Epithelial cell of proximal tubule (primary cell): Measurements from ENCODE around the gene SPINK2. TPM values are rescaled to one million over a fixed set of nuclear protein-coding genes. Genes with fewer than 3 reads are reported as not detected.
A peak's percentile ranks its signal among the peaks of the same experiment; 100 is the strongest.

Experiments
- DNase-seq: peaks from one replicate; pipeline ENCODE4 v3.0.0-alpha.2; 2011; ENCODE audit warnings: low read depth
- H3K4me3 ChIP-seq: 2 replicates; pipeline ENCODE4 v1.5.1; 2011; ENCODE audit warnings: low read depth, mild to moderate bottlenecking, low read length
- total RNA-seq: library from RNA; depleted of rRNA; stranded (reverse); fragments of >200 nt; gene quantifications from 2 replicates; pipeline ENCODE4 v1.2.3, GENCODE V29; 2015
- TF ChIP-seq, protein P1 (sequence below): conservative IDR thresholded peaks from 2 replicates; pipeline ENCODE4 v1.5.1; 2012; ENCODE audit warnings: low read depth, mild to moderate bottlenecking, low read length

SPINK2 gene
- total RNA-seq, 1 donor from 2014 or later = not detected

DNA sequence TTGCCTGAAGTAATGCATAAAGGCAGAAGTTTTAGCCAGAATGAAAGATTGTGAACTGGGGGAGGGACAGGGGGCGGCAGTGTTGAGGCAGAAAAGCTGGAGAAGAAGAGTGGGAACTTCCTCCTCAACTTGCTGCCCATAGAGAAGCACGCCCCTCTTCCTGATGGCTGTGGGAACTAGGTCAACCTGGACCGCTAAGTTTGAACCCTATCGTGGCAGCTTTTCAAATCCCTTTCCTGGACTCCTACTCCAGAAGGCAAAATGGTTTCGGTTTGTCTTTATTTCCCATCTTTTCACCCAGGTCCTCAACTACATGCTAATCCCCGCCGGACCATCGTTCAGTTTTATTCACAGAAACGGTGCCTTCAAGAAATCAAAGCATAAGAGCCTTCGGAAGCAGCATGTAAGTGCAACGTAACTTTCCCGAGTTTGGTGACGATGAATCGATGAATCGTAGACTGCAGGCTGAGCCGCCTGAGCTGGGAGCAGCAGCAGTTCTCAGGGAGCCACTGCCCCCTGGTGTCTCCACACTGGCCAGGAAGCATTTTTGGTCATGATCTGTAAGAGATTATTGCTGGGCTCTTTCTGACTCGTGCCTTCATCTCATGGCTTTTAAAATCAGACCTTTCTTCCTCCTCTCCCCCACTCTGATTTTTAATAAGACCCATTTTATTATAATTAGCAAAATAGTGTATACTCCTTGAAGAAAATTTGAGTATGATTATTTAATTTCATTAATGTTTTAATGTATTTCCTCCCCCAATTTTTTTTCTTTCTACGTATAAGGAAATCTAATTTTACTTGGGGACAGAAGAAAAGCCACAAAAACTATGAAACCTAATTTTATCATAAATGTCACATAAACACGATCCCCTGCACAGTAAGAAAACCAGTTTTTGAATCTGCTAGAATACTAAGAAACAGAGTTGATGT, 21.4 kb downstream of the SPINK2 start:
- TF ChIP-seq, protein P1, sequence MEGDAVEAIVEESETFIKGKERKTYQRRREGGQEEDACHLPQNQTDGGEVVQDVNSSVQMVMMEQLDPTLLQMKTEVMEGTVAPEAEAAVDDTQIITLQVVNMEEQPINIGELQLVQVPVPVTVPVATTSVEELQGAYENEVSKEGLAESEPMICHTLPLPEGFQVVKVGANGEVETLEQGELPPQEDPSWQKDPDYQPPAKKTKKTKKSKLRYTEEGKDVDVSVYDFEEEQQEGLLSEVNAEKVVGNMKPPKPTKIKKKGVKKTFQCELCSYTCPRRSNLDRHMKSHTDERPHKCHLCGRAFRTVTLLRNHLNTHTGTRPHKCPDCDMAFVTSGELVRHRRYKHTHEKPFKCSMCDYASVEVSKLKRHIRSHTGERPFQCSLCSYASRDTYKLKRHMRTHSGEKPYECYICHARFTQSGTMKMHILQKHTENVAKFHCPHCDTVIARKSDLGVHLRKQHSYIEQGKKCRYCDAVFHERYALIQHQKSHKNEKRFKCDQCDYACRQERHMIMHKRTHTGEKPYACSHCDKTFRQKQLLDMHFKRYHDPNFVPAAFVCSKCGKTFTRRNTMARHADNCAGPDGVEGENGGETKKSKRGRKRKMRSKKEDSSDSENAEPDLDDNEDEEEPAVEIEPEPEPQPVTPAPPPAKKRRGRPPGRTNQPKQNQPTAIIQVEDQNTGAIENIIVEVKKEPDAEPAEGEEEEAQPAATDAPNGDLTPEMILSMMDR = peak; percentile 98
- peak overlapping the region; percentile 65 for H3K4me3 ChIP-seq
- DNase-seq = peak; percentile 46

DNA sequence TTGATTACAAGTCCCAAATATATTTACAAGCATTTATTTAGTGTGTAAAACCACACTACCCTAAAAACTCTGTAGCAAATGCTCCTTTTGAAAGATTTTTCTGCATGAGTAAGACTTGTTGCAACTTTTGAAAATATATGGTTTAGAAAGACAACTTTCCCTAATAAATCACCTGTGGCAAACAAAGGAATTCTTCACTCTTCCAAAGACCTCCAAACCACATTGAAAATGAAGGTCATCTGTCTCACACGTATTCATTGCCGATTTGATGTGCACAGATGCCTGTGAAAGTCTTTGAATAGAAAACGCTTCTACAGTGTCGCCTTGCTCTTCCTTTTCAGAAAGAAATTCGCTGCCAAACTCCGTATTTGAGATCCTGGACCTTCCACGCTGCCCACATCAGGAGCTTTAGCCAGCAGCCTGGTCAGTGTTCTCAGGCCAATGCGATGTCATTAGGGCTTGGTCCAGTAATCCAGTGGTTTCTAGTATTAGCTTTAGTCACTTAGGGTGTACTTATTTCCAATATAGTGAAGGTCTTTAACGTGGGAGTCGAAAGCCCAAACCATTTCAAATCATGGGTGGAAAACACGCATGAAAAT, 22.2 kb downstream of the SPINK2 start:
- DNase-seq = no peak
- TF ChIP-seq, protein P1 = no peak
- peak overlapping the region; percentile 65 for H3K4me3 ChIP-seq

DNA sequence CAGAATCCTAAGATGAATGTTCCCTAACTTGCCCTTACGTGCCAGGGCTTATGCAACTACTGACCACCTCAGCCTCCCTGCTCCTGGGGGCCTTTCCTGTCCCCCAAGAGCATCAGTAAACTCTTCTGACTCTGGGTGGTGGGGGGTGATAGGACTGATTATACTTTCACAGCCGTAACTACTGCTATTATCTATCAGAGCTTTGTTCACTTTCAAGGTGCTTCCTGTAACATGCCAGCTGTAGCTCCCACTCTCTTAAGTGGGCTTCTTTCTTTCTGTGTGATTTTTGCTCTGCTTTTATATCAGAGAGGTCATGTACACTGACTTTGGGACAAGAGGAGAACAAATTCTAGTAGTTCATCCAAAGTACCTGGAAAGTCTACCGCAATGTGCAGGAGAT, 25.3 kb downstream of the SPINK2 start:
- no peak for DNase-seq
- TF ChIP-seq, protein P1 = no peak

DNA sequence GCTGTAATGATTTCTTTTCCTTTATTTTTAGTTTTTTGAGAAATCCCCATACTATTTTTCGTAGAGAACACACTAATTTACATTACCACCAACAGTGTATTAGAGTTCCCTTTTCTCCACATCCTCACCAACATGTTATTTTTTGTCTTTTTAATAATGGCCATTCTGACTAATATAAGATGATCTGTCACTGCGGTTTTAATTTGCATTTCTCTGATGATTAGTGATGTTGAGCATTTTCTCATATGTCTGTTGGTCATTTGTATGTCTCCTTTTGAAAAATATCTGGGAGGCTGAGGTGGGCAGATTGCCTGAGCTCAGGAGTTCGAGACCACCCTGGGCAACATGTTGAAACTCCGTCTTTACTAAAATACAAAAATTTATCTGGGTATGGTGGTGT, 30.2 kb downstream of the SPINK2 start:
- TF ChIP-seq, protein P1 = no peak
- no peak overlapping the region for H3K4me3 ChIP-seq
- DNase-seq = no peak

More for the DNA sequence above, 25.3 kb downstream of the SPINK2 start:
- no peak overlapping the region for H3K4me3 ChIP-seq

DNA sequence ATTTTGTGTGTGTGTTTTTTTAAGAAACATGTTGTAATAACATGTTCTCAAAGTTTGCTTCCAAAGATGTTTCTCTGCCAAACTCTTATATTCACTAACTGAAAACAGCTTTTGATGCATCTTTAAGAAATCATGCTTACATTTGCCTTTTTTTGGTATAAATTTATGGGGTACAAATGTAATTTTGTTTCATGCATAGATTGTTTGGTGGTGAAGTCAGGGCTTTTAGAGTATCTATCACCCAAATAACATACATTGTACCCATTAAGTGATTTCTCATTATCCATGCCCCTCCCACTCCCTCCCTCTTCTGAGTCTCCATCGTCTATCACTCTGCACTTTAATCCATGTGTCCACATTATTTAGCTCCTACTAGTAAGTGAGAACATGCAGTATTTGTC, 30.8 kb downstream of the SPINK2 start:
- no peak for DNase-seq
- no peak overlapping the region for H3K4me3 ChIP-seq
- TF ChIP-seq, protein P1 = no peak

DNA sequence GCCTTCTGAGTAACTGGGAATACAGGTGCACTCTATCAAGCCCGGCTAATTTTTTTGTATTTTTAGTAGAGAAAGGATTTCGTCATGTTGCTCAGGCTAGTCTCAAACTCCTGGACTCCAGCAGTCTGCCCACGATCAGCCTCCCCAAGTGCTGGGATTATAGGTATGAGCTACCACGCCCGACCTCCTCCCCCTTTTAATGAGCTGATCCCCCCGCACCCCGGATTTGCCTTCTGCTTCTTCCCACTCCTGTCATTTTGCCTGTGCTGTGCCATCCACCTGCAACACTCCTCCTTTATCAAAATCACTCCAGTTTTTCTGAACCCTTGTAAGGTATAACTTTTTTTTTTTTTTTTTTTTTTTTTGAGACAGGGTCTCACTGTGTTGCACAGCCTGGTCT, 33.4 kb downstream of the SPINK2 start:
- no peak for DNase-seq
- TF ChIP-seq, protein P1 = no peak
- no peak overlapping the region for H3K4me3 ChIP-seq
